Urinary bladder (tissue), 4 donors: ENCODE measurements around the gene HHLA2. TPM values are rescaled to one million over a fixed set of nuclear protein-coding genes. Genes with fewer than 3 reads are reported as not detected.

ENCODE experiments used
- DNase-seq: peaks from one replicate; pipeline ENCODE4 v3.0.0-alpha.2; 2015; ENCODE audit errors: extremely low spot score
- H3K27ac ChIP-seq: one replicate; pipeline ENCODE4 v1.5.1; 2013; ENCODE audit warnings: low read depth, mild to moderate bottlenecking, moderate library complexity
- H3K36me3 ChIP-seq: one replicate; pipeline ENCODE4 v1.6.1; 2013; ENCODE audit warnings: mild to moderate bottlenecking, moderate library complexity; ENCODE audit not compliant: insufficient read depth
- H3K4me1 ChIP-seq: one replicate; pipeline ENCODE4 v1.6.1; 2013; ENCODE audit warnings: mild to moderate bottlenecking, moderate library complexity; ENCODE audit not compliant: insufficient read depth
- H3K4me3 ChIP-seq: one replicate; pipeline ENCODE4 v1.5.1; 2013; ENCODE audit warnings: low read depth, low read length
- WGBS: extraction: QIAGEN DNeasy Blood & Tissue Kit; methylation state at CpG from one replicate; pipeline ENCODE4 v1.1.7; 2013; 5-methylcytosine and 5-hydroxymethylcytosine counted together
- polyA plus RNA-seq: library from polyadenylated mRNA; stranded (reverse); fragments of 200-250 nt; gene quantifications from one replicate; pipeline ENCODE4 v1.2.3, GENCODE V29; 2013
- total RNA-seq: library from RNA; depleted of rRNA; stranded (reverse); fragments of >200 nt; gene quantifications from one replicate; pipeline ENCODE4 v1.2.3, GENCODE V29; 2014
- donor health status: healthy with polysubstance abuse.
- donor health status: healthy.

The HHLA2 gene
- total and polyA plus RNA-seq, 2 donors = not detected

DNA sequence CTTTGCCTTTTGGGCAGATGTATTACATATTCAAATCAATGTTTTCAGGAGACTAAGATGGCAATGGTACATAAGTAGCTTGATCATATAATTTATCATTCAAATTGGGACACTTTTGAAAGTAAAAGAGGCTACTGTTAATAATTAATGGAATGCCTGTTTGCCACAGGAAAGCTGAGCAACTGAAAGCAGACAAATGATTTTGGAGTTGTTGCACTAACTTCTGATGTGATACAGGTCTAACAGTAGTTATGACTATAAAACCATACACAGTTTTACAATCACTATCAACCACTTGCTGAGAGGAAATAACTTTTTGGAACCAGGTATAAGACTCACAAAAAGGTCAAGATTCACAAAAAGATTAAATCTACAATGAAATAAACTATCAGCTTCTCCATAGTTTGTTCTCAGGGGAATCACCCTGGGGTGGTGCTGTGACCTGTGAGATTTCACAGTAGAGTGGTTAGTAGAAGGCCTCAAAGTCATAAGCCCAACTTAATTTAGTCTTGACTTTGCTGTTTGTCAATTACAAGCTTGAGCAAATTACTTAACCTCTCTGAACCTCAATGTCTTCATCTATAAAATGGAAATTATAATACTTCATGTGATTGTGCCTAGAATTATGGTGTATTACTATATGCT is 42.7 kb downstream of the HHLA2 start:
- no peak for DNase-seq
- Histone ChIP-seq H3K4me3 (no peak overlapping the region), H3K36me3 (no peaks in the 10 kb centered on the region), H3K27ac (no peak overlapping the region), H3K4me1 (no peaks in the 10 kb centered on the region)

DNA sequence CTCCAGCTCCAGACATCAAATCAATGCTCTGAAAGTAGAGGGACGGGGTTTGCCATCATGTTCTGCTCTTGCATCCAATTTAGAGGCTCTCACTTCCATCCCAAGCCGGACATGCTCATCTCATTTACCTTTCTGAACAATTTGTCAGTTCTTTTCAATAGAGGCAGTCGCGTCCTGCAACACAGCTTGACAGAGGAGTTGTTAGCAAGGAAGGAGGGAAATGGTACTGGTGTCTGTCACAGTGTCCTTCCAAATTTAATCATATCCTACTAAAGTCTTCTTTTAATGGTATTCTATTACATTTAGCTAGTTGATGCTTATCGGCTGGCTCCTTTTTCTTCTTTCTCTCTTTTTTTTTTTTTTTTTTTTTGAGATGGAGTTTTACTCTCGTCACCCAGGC is 45.6 kb downstream of the HHLA2 start:
- no peaks in the 10 kb centered on the region for H3K4me1 ChIP-seq
- H3K36me3 ChIP-seq = no peaks in the 10 kb centered on the region
- WGBS = 72% methylated on average over 6 of the region's 6 CpGs
- H3K4me3 ChIP-seq = no peak overlapping the region
- no peak for DNase-seq
- H3K27ac ChIP-seq = no peak overlapping the region

DNA sequence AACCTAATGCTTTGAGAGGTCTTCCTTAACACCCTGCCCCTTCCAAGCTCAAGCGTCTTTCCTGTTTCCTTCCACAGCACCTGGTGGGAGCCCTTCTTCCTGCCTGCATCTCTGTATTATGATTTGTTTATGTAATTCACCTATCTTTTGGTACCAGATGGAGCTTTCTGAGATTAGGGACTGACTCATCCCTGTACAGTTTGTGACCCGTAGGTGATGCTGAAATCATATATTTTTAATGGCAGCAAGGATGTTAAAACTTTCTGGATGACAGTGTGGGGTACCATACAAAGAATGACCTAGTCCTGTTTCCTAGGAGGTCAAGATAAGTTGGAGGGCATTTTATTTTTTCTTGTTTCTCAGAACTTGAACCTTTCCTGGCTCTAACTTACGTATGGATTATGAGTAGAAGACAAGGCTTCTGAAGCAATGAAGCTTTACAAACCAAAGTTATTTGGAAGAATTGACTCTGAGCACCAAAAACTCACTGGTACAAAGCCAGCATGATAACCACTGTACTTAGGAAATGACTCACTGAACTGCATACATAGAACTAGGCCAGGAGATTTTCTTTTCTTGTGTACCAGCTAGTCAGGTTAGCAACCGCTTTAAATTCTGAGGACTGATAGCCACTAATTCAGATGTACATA is 46.6 kb downstream of the HHLA2 start:
- H3K4me3 ChIP-seq = no peak overlapping the region
- WGBS = 58% methylated on average over 4 of the region's 4 CpGs
- no peak overlapping the region for H3K27ac ChIP-seq
- DNase-seq = no peak
- H3K4me1 ChIP-seq = no peaks in the 10 kb centered on the region
- H3K36me3 ChIP-seq = no peaks in the 10 kb centered on the region

DNA sequence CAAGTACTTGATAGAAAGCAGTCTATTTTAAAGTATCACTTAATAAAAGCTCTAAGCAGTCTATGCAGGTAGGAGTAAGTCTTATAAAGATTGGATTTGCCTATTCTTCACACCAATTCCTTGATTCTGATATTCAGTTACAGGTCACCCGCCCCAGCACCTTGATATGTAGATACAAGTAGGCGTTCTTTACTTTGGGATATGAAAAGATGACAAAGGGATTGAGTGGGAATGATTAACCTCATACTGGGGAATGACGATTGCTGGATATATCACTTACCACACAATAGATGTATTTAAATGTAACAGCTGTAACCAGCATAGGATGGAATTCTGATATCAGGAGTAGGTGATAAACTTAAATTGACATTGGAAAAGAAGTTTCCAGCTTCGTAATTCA is 47.1 kb downstream of the HHLA2 start:
- Histone ChIP-seq H3K36me3 (no peaks in the 10 kb centered on the region), H3K27ac (no peak overlapping the region), H3K4me3 (no peak overlapping the region), H3K4me1 (no peaks in the 10 kb centered on the region)
- DNase-seq = no peak
- 87% methylated on average over 4 of the region's 4 CpGs for WGBS

DNA sequence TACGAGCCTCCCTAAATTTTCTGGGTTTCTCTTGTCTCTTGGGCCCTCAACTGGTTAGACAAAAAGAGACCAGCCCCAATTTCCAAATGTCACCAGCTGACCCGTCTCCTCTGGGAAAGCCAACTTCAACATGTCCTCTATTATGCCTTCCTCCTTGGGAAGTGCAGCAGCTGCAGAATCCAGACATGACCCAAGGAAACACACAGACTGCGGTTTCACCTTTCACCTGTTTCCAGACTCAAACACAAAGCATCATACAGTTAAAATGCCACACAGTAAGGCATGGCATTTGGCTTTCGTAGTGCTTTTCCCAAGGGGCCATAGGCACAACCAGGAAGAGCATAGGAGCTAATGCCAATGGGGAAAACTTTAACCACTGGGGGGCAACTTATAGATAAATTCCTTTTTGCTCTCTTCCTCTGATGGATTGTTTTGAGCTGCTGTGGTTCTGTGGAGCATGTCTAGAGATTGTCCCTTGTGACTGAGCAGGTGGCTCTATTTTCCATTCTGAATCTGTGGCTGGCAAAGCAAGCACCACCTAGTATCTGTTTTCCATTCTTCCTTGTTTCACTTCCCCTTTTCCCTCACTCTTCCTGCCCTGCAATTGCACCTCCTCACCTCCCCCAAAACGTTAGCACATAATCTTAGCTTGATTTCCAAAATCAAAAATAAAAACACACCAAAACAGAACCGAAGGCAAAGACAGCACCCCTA is 49.3 kb downstream of the HHLA2 start:
- no peak overlapping the region for H3K27ac ChIP-seq
- DNase-seq = no peak
- H3K4me1 ChIP-seq = no peaks in the 10 kb centered on the region
- H3K36me3 ChIP-seq = no peaks in the 10 kb centered on the region
- 39% methylated on average over 6 of the region's 6 CpGs for WGBS
- no peak overlapping the region for H3K4me3 ChIP-seq

DNA sequence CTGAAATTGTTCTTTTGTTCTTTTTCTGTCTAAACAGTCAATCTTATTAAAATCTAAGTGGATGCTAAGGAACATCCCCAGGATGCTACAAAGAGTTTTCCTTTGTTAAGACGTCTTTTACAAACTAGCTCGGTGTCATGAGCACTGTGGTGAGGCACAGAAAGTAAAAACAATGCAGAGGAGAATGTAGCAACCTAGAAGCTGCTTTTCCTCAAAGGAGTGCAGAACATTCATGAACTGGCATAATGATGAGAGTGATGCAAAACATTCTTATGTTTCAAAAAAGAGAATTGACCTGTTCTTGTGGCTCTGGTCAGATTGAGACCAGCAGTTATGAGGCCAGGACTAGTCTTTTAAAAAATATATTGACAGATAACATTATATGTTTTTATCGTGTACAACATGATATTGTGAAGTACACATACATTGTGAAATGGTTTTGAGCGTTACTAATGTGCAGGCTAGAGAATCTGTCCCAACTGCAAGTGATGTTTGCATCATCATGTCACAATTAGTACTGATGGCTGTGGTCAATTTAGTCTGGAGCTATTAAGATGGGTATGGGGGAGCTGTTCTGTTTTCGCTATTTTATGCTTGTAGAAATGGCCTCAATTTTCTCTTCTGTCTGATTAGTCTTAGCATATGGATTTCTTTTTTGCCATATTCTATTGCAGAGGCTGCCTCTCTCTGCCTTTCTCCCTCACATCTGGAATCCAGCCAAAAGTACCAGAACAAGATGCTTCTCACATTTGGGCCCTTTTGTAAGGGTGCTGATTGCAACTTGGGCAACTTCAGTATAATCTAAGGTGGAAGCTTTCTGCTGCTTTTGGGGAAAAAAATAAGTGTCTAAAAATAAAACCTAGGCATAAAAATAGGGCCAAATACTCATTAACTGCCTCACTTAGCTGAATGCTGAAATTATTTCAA is 50.2 kb downstream of the HHLA2 start:
- Histone ChIP-seq H3K36me3 (no peaks in the 10 kb centered on the region), H3K27ac (no peak overlapping the region), H3K4me3 (no peak overlapping the region), H3K4me1 (no peaks in the 10 kb centered on the region)
- WGBS = 88% methylated on average over 5 of the region's 5 CpGs
- no peak for DNase-seq

DNA sequence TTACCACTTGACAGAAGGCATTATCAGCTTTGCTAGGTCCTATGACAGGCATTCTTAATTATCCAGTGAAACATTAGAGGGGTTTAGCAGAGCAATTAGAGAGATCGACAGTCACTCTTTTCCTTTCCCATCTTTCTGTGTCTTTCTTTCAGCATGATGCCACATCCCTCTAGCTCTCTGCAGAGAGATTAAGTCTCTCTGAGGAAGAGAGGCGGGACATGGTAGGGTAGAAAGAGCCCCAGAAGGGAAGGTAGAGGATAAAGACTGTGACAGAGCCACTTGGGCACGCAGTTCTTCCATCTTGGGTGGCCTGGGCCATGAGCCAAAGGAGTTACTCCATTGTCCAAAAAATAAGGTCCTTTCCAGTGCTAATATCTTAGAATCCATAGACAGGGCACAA is 55.8 kb downstream of the HHLA2 start:
- WGBS = 47% methylated on average over 3 of the region's 3 CpGs
- no peaks in the 10 kb centered on the region for H3K4me1 ChIP-seq
- no peaks in the 10 kb centered on the region for H3K36me3 ChIP-seq
- H3K27ac ChIP-seq = no peak overlapping the region
- no peak overlapping the region for H3K4me3 ChIP-seq
- no peak for DNase-seq

DNA sequence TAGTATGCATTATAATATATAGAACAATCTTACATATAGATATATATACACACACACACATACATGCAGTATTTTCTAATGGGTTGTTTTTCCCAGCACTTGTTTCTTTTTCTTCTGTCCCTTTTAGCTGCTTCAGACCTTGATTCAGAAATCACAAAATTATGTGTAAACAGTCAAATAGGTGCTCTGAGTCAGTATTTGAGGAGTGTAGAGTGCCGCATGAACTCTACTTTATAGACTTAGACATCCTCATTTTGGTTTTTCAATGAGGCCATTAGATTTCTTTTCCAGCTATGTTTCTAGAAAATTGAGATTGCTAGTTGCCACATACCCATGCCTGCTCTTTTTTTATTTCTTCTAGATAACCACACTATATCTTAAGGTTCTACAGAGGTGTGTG is 58.2 kb downstream of the HHLA2 start:
- no peak overlapping the region for H3K27ac ChIP-seq
- 90% methylated on average over 1 of the region's 1 CpG for WGBS
- no peak for DNase-seq

DNA sequence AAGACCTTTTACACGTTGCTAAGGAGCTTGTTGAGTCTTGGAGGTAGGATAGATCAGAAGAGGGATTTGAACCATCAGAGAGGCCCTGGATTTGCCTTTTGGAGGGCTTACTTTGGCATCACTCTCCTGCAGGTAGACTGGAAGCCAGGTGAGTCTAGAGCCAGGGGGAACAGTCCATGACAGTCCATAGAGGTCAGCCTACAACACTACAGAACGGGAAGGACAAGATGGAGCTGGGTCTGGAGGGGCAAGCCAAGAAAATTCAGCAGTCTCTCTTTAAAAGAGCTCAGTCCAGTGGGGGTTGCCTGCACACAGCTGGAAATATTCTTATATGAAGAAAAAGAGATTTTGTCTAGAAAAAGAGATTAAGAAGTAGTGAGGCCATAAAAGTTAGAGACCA is 60.7 kb downstream of the HHLA2 start:
- no peaks in the 10 kb centered on the region for H3K4me1 ChIP-seq
- WGBS = 87% methylated on average over 2 of the region's 2 CpGs
- H3K36me3 ChIP-seq = no peaks in the 10 kb centered on the region
- DNase-seq = no peak
- H3K4me3 ChIP-seq = no peak overlapping the region
- H3K27ac ChIP-seq = no peak overlapping the region

More for the DNA sequence above, 58.2 kb downstream of the HHLA2 start:
- H3K36me3 ChIP-seq = no peaks in the 10 kb centered on the region
- no peaks in the 10 kb centered on the region for H3K4me1 ChIP-seq
- no peak overlapping the region for H3K4me3 ChIP-seq

DNA sequence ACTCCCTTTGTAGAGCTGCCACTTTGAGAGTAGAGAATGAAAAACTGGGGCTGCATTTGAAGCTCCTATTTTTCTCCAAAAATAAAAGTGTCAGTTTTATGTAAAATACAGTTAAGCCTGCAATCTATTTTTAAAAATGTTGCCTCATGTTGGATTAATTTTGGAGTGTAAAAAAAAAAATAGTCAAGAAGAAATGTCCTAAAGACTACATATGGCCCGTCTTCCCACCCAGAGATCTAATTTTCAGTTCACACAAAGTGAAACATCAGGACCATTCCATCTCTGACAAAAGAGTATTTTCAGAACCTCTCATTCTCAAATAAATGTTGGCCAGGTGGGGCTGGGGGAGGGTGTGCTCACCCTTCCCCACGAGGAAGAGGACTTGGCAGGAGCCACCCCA is 62.7 kb downstream of the HHLA2 start:
- H3K27ac ChIP-seq = no peak overlapping the region
- H3K4me1 ChIP-seq = no peaks in the 10 kb centered on the region
- H3K4me3 ChIP-seq = no peak overlapping the region
- no peak for DNase-seq
- WGBS = 77% methylated on average over 2 of the region's 2 CpGs
- H3K36me3 ChIP-seq = no peaks in the 10 kb centered on the region

DNA sequence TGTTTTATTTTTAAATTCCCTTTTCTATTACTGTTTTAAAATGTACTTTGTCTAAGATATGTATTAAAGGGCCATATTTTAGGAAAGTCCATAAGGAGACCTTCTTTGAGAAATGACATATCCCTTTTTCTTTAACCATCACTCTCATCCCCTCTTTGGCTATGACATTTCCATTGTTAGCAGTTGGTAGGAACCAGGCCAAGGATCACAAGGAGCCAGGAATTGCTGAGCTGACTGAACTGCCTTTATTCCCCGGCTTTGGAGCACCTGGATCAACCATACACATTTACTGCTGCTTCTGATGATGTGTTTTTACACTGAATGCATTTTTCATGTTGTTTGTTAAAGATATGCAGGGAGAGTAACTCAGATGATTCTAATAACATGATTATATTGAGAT is 79.7 kb downstream of the HHLA2 start:
- H3K36me3 ChIP-seq = no peaks in the 10 kb centered on the region
- H3K4me1 ChIP-seq = no peaks in the 10 kb centered on the region
- no peak for DNase-seq
- H3K27ac ChIP-seq = no peak overlapping the region
- H3K4me3 ChIP-seq = no peak overlapping the region
- 0% methylated on average over 1 of the region's 1 CpG for WGBS

DNA sequence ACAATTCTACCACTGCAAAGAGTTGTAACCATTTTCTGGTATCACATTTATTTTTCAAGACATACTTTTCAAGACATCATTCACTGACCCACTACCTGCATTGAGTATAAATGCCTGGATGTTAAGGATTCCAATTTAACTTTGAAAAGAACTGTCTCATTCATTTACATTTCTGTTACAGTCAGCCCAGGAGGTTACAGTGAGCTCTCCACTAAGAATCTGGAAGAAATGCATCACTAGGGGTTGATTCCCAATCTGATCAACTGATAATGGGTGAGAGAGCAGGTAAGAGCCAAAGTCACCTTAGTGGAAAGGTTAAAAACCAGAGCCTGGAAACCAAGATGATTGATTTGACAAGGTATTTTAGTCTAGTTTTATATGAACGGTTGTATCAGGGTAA is 81.0 kb downstream of the HHLA2 start:
- Histone ChIP-seq H3K4me3 (no peak overlapping the region), H3K27ac (no peak overlapping the region), H3K36me3 (no peaks in the 10 kb centered on the region), H3K4me1 (no peaks in the 10 kb centered on the region)
- WGBS = 89% methylated on average over 1 of the region's 1 CpG
- no peak for DNase-seq

DNA sequence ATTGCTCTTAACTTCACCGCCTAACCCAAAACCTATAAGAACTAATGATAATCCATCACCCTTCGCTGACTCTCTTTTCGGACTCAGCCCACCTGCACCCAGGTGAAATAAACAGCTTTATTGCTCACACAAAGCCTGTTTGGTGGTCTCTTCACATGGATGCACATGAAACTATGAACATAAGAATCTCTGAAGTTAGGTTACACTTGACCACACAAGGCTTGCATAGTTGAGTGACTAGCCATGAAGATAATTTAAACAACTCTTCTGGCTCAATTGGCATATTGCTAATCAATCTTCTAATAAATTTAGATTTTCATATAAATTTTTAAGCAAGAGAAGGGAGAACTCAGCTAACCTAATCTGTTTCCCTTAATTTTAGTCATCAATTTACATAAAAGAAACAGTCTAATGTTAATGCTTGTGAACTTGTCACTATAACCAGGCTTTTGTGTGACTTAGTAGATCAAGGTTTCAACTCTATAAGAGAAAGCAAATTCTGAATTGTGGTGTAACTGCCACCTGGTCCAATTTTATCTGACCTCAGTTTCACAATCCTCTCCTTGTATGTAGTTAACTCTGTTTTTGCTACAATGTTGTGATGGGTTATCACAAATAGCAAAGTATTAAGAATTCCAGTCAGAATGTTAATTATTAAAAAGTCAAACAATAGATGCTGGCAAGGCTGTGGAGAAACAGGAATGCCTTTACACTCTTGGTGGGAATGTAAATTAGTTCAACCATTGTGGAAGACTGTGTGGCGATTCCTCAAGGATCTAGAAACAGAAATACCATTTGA is 82.0 kb downstream of the HHLA2 start:
- no peak for DNase-seq
- H3K4me1 ChIP-seq = no peaks in the 10 kb centered on the region
- no peak overlapping the region for H3K4me3 ChIP-seq
- 94% methylated on average over 4 of the region's 4 CpGs for WGBS
- no peaks in the 10 kb centered on the region for H3K36me3 ChIP-seq
- no peak overlapping the region for H3K27ac ChIP-seq
